ENCODE results near the gene MCCD1. TPM values are rescaled to one million over a fixed set of nuclear protein-coding genes. Genes with fewer than 3 reads are reported as not detected.

MCCD1 gene
- total and polyA plus RNA-seq, 2 of the 13 experiments (the other 11 are each of a cell fraction or from before 2014, with no cell fraction given) = 0.15 TPM; not detected in 1

- TF ChIP-seq ZNF770 (CRISPR knock-in tag; IDR thresholded peaks at IDR 0.05) = no peak
- peak; percentile 99 for TF ChIP-seq YEATS4 (CRISPR knock-in tag; IDR thresholded peaks at IDR 0.05; ENCODE audit: borderline replicate concordance)
- TF ChIP-seq ZC3H4 (CRISPR knock-in tag; IDR thresholded peaks at IDR 0.05; ENCODE audit: borderline replicate concordance) = 0 out of 2 replicates have a peak, but pooled peaks have one; percentile 60
- TF ChIP-seq ZFY (CRISPR knock-in tag; IDR thresholded peaks at IDR 0.05) = peak; percentile 99
- no peak for TF ChIP-seq ATF7 (IDR thresholded peaks at IDR 0.05)
- TF ChIP-seq ATF7 (CRISPR knock-in tag; IDR thresholded peaks at IDR 0.05) = no peak
- peak; percentile 73; the same call in 1 of the 2 replicates for TF ChIP-seq ZBTB4 (CRISPR knock-in tag; IDR thresholded peaks at IDR 0.05; ENCODE audit: borderline replicate concordance)
- 0 out of 2 replicates have a peak, but pooled peaks have one; percentile 13 for TF ChIP-seq ZNF124 (CRISPR knock-in tag; IDR thresholded peaks at IDR 0.05)
- no peak; the same call in 1 of the 2 replicates for TF ChIP-seq RFXANK (CRISPR knock-in tag; IDR thresholded peaks at IDR 0.05)
- TF ChIP-seq JUND (CRISPR knock-in tag; IDR thresholded peaks at IDR 0.05) = 0 out of 2 replicates have a peak, but pooled peaks have one; percentile 8
- TF ChIP-seq MAZ (IDR thresholded peaks at IDR 0.05; ENCODE audit: borderline replicate concordance, low read depth, low read length) = peak; percentile 44; the same call in 1 of the 2 replicates
- TF ChIP-seq MAZ (CRISPR knock-in tag; IDR thresholded peaks at IDR 0.05; ENCODE audit: low read depth) = peak; percentile 71
- no peak for TF ChIP-seq NPAS2 (CRISPR knock-in tag; IDR thresholded peaks at IDR 0.05; ENCODE audit: borderline replicate concordance)
- peak; percentile 74 for TF ChIP-seq ZEB1 (IDR thresholded peaks at IDR 0.05; ENCODE audit: insufficient replicate concordance, low read depth)
- peak; percentile 7; the same call in 1 of the 2 replicates for TF ChIP-seq ZNF629 (CRISPR knock-in tag; conservative IDR thresholded peaks at IDR 0.05)
- TF ChIP-seq NCOA2 (CRISPR knock-in tag; IDR thresholded peaks at IDR 0.05) = peak; percentile 50
- TF ChIP-seq TBL1XR1 (IDR thresholded peaks at IDR 0.05; ENCODE audit: borderline replicate concordance, low read length, partially characterized antibody) = peak; percentile 50
- peak; percentile 47 for TF ChIP-seq MXD1 (CRISPR knock-in tag; IDR thresholded peaks at IDR 0.05)
- peak; percentile 72; the same call in 1 of the 2 replicates for TF ChIP-seq ZNF275 (CRISPR knock-in tag; IDR thresholded peaks at IDR 0.05; ENCODE audit: borderline replicate concordance)
- TF ChIP-seq MEIS1 (CRISPR knock-in tag; IDR thresholded peaks at IDR 0.05; ENCODE audit: borderline replicate concordance) = 0 out of 2 replicates have a peak, but pooled peaks have one; percentile 11
These were observed 13.1 kb downstream of the MCCD1 start, which contains the start of gene DDX39B (continued) for GRCh38 chr6:31541658-31542521.

Measured in HepG2 (cell line).